Renal pelvis (tissue), 4 donors: ENCODE data around the gene ARHGAP22. TPM values are rescaled to one million over a fixed set of nuclear protein-coding genes. Genes with fewer than 3 reads are reported as not detected.

Experiments used
- DNase-seq: peaks from one replicate; pipeline ENCODE4 v3.0.0-alpha.2; 2013
- polyA plus RNA-seq, 3 donors: library from polyadenylated mRNA; unstranded; fragments of 120-200 nt; gene quantifications; one replicate each; pipeline ENCODE4 v1.2.1, GENCODE V29; 2013; ENCODE audit not compliant: insufficient read length in 3 of 3

Gene ARHGAP22
- polyA plus RNA-seq, 3 donors: 1.2 to 1.8 (median 1.7) TPM

DNA sequence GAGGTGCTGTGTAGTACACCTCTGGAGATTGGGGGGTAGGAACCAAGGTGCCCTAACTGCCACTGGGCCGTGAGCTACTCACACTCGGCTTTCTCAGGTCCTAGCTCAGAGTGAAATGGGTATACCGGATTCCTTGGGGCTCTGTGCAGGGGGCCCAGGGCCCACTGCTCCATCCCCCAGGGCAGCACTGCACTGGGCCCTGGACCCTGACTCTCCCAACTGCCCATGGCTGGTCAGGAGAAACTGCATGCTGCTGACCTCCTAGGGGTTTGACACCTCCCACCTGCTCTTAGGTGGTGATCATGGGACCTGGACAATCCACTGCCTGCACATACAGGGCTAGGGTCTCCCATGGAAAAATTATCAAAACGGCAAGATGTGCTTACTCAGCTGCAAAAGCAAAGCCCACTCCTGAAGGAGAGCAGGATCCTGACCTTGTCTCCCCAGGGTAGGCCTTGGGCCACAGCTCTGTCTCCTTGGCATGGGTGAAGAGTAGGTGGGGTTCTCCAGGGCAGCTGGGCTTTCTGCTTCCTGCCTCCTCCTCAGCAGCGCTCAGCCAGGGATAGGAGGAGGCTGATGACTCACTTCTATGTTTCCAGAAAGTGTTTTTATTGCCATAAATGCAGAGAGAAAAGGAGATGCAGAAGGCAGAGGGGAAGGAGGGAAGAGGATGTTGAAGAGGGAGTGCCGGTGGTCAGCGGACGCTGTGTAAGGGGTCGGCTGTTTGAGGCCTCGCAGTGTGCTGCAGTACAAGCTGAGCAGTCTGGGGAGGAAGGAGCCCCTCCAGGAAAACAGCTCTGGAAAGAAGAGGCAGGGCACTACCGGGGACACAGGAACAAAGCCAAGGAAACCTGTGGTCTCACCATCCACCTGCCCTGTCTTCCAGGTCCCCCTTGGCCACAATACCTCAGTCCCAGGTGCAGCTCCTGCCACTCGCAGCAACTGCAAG lies 107.8 kb downstream of the ARHGAP22 start:
- DNase-seq: no peak

DNA sequence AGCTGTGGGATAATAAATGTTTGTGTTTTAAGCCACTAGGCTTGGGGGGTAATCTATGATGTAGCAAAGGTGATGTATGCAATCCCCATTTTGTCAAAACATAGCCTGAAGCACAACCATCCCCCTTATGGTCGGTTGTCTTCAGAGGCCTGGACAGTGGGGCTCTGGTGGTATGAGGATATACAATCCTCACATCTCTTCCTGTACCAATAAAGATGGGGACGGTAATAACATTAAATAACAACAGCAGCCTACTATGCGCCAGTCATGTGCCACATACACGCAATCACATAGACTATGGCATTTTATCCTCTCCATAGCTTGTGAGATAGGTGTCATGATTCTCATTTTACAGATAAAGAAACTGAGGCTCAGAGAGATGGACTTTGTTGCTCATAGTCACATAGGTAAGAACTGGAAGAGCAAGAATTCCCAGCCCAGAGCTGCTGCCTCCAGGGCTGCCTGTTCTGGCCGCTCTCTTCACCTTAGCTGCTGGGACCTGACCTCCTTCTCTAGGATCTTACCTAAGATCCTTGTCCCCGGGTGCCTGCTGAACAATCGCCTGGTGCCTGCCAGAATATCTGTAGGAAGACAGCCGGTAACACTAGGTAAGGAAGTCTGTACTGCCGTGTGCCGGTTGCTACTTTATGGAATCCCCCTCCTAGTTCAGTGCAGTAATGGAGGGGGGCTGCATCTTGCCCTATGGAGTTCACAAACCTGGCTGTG lies 108.6 kb downstream of the ARHGAP22 start:
- DNase-seq: no peak

GRCh38 chr10:48495282-48496045 lies 109.4 kb downstream of the ARHGAP22 start:
- DNase-seq: no peak

GRCh38 chr10:48494611-48495010 lies 110.3 kb downstream of the ARHGAP22 start:
- DNase-seq: no peak

DNA sequence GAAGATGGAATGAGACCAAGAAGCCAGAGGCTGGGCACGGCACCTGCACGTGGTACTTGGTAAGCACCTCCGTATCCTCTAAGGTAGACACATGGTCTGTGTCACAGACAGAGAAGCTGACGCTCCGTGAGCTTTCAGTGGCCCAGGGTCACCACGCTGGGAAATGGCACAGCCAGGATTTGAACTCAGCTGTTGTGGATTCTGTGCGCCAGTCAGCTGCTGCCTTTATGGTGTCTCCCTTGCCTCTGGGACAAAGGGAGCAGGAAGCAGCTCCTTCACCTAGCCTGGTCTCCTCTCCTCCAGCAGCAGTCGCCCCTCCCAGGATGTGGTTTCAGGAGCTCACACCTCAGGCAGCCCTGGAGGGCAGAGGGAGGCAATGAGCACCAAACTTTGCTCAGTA lies 110.8 kb downstream of the ARHGAP22 start:
- no peak for DNase-seq

GRCh38 chr10:48493083-48493871 lies 111.6 kb downstream of the ARHGAP22 start:
- DNase-seq: no peak

GRCh38 chr10:48492201-48492600 lies 112.7 kb downstream of the ARHGAP22 start:
- DNase-seq: no peak

- DNase-seq: no peak
These were observed 113.3 kb downstream of the ARHGAP22 start for GRCh38 chr10:48491392-48492139.

DNA sequence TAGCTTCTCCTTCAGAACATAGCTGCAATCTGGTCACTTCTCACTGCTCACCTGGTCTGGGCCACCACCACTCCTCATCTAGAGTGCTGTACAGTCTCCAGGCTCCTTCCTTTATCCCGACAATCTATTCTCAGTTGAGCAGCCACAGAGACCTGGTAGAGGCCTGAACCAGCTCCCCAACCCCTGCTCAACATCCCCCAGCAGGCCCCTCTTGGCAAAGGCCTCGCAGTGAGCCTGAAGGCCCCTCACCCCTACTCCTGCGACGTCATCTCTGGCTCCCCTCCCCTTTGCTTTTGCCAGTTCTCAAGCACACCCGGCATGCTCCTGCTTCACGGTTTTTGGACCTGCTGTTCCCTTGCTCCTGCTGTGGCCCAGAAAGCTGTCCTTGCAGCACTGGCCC lies 113.9 kb downstream of the ARHGAP22 start:
- no peak for DNase-seq

DNA sequence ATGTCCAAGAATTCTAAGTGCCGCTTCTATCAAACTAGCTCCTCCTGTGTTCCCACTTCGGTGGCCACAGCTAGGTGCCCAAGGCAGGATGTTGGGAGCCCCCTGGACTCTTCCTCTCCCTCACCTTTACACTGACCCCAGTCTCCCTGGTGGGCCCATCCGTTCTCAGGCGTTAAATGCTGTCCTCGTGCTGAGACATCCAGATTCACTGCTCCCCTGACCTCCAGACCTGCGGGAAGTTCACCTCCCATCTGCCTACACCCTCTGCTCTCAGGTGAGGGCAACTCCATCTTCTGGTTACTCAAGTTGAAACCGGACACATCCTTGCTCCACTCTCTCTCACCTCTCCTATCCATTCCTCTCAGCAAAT lies 114.3 kb downstream of the ARHGAP22 start:
- DNase-seq: no peak

DNA sequence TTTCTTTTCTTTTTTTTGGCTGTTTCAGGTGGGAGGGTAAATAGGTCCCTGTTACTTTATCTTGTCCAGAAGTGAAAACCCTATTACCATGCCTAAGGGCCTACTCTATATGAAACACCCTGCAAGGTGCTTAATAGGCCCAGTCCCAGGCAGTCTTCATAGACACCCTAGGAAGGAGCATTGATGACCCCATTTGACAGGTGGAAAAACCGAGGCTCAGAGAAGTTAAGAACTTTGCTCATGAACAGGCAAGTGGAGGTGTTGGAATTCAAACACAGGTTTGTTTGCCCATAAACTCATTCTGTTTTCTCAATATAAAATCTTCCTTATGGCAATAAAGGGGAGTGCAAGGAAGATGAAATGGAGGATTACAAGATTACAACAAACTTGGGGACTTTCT lies 115.8 kb downstream of the ARHGAP22 start:
- no peak for DNase-seq

- DNase-seq: no peak
These were observed 117.6 kb downstream of the ARHGAP22 start for GRCh38 chr10:48487244-48487643.

DNA sequence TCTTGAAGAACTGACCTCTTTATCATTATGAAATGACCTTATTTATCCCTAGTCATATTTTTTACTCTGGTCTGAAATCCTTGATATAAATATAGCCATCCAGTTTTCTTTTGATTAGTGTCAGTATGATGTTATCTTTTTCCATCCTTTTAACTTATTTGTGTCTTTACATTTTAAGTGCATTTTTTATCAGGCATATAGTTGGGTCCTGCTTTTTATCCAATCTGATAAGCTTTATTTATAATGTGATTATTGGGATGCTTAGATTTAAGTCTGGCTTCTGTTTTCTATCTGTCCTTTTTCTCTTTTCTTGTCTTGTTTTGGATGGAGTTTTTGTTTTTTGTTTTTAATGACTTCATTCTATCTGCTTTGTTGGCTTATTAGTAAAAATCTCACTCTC lies 119.2 kb downstream of the ARHGAP22 start:
- no peak for DNase-seq

DNA sequence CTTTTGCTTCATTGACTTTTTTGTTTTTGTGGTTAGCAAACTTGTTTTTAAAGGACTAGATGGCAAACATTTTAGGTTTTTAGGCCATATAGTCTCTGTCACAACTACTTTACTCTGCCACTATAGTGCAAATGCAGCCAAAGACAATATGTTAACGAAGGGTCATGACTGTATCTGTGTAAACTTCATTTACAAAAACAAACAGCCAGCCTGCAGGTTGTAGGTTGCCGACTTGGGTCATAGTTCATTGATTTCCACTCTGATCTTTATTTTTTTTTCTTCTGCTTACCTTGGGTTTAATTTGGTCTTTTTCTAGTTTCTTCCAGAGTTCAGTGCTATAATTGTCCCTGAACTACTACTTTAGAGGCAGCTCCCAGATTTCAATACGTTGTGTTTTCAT lies 120.0 kb downstream of the ARHGAP22 start:
- DNase-seq: no peak

- no peak for DNase-seq
These were observed 122.7 kb downstream of the ARHGAP22 start for GRCh38 chr10:48482207-48482606.

- no peak for DNase-seq
These were observed 123.5 kb downstream of the ARHGAP22 start for GRCh38 chr10:48481385-48481784.

DNA sequence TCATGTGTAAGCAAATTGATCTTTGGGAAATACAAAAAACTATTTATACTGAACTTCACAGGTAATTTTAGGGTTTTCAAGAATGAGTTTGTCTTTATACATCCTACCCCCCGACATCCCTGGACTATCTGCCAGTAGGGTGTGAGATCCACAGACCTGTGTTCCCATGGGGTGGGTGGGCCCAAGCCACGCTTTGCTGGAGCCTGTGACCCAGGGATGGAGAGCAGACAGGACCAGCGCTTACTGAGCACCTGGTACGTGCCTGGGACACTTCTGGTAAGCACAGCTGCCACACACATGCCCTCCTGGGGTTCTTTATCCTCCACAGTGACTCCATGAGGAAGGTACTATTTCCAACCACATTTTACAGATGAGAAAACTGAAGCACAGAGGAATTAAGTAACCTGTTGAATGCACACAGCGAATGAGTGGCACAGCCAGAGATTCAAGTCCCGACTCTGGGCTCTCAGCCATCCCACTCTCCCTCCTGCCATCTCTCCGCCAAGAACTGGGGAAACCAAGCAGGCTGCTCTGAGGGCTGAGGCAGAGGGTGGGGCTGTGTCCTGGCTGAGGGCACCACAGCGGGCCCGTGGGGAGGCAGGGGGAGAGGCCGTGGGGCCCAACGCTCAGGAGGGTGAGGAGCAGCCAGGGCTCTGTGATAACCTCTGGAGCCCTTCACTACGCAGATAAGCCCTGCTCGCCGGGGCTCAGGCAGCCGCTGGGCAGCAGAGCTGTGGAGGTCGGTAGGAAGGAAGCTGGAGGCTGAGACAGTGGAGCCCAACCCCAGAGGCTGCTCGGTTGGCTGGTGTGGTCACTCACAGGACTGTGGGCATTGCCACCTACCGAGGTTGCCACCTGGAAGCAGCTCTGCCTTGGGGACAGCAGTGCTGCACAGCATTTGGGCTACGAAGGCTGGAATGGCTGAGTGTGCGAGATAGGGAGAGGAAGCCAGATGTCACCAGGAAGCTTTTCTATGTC lies 124.2 kb downstream of the ARHGAP22 start:
- DNase-seq: no peak

GRCh38 chr10:48478980-48479811 lies 125.7 kb downstream of the ARHGAP22 start:
- DNase-seq: no peak

GRCh38 chr10:48478469-48478868 lies 126.4 kb downstream of the ARHGAP22 start:
- no peak for DNase-seq
